H1 (cell line): ENCODE results near the gene SH3RF2. TPM values are rescaled to one million over a fixed set of nuclear protein-coding genes. Genes with fewer than 3 reads are reported as not detected.

Experiments
- CBX8 ChIP-seq: fragments of 300-800, 300-1000 bp; sonication (generic); IDR thresholded peaks from 2 replicates; pipeline ENCODE4 v1.7.1; 2016; ENCODE audit warnings: low read depth, low read length, borderline replicate concordance
- CEBPB ChIP-seq: IDR thresholded peaks from 2 replicates; pipeline ENCODE4 v1.6.1; 2012; ENCODE audit warnings: low read depth, low read length
- NRF1 ChIP-seq: IDR thresholded peaks from 2 replicates; pipeline ENCODE4 v1.6.1; 2011; ENCODE audit warnings: mild to moderate bottlenecking, low read depth, low read length, improper control_type of control experiment
- POLR2A ChIP-seq, 2 experiments: IDR thresholded peaks; 1 replicate in 1 of 2; 2 replicates in 1 of 2; pipeline ENCODE4 v1.6.1; 2011; ENCODE audit warnings: low read depth in 2 of 2, low read length in 2 of 2, mild to moderate bottlenecking in 2 of 2; ENCODE audit errors: control extremely low read depth in 1 of 2
- RAD21 ChIP-seq, 2 experiments: IDR thresholded peaks in 1 of 2; conservative IDR thresholded peaks in 1 of 2; 2 replicates each; pipeline ENCODE4 v1.6.1; 2011; ENCODE audit warnings: low read depth in 2 of 2, low read length in 2 of 2, improper control_type of control experiment in 1 of 2, inconsistent platforms in 1 of 2, mild to moderate bottlenecking in 1 of 2, moderate library complexity in 1 of 2
- SAP30 ChIP-seq: fragments of 300-600 bp; sonication (generic); IDR thresholded peaks from 2 replicates; pipeline ENCODE4 v1.7.1; 2012; ENCODE audit warnings: low read length, moderate library complexity, mild to moderate bottlenecking, inconsistent platforms; ENCODE audit not compliant: insufficient read depth, insufficient replicate concordance
- SIX5 ChIP-seq: IDR thresholded peaks from 2 replicates; pipeline ENCODE4 v1.6.1; 2011; ENCODE audit warnings: mild to moderate bottlenecking, low read depth, low read length
- TBP ChIP-seq: IDR thresholded peaks from 2 replicates; pipeline ENCODE4 v1.6.1; 2011; ENCODE audit warnings: low read depth, low read length, improper control_type of control experiment
- TCF12 ChIP-seq: IDR thresholded peaks from 2 replicates; pipeline ENCODE4 v1.6.1; 2011; ENCODE audit warnings: low read depth, mild to moderate bottlenecking, low read length
- YY1 ChIP-seq: IDR thresholded peaks from 2 replicates; pipeline ENCODE4 v1.6.1; 2011; ENCODE audit warnings: low read depth, mild to moderate bottlenecking, low read length
- polyA plus RNA-seq, 7 experiments: library from polyadenylated mRNA; depleted of rRNA in 3 of 7; stranded (reverse) in 5 of 7; unstranded in 2 of 7; fragments of >200 nt in 5 of 7; fragments of 200-250 nt in 2 of 7; gene quantifications; 1 replicate in 5 of 7; 2 replicates in 1 of 7; 4 replicates in 1 of 7; pipeline versions ENCODE4 v1.2.1 to v1.2.3, GENCODE V29; 2011 to 2013; ENCODE audit warnings: missing spikeins in 2 of 7, mixed read lengths in 2 of 7
- total RNA-seq: library from RNA; stranded (reverse); fragmentation: NEBNext Ultra II Directional; extraction: Animal tissue kit (Norgen Biotek cat#: 25700); gene quantifications from 2 replicates; pipeline ENCODE4 v1.2.1, GENCODE V29; 2021
- TF ChIP-seq, protein P1 (sequence below): fragments of 300-600 bp; sonication (generic); IDR thresholded peaks from 2 replicates; pipeline ENCODE4 v1.7.1; 2012; ENCODE audit warnings: low read length, moderate library complexity, mild to moderate bottlenecking, inconsistent platforms; ENCODE audit not compliant: insufficient replicate concordance

SH3RF2 gene
- total and polyA plus RNA-seq, 2 of the 8 experiments (the other 6 are each of a cell fraction or from before 2014, with no cell fraction given), result 0.80 to 0.95 TPM

- TF ChIP-seq, protein P1, sequence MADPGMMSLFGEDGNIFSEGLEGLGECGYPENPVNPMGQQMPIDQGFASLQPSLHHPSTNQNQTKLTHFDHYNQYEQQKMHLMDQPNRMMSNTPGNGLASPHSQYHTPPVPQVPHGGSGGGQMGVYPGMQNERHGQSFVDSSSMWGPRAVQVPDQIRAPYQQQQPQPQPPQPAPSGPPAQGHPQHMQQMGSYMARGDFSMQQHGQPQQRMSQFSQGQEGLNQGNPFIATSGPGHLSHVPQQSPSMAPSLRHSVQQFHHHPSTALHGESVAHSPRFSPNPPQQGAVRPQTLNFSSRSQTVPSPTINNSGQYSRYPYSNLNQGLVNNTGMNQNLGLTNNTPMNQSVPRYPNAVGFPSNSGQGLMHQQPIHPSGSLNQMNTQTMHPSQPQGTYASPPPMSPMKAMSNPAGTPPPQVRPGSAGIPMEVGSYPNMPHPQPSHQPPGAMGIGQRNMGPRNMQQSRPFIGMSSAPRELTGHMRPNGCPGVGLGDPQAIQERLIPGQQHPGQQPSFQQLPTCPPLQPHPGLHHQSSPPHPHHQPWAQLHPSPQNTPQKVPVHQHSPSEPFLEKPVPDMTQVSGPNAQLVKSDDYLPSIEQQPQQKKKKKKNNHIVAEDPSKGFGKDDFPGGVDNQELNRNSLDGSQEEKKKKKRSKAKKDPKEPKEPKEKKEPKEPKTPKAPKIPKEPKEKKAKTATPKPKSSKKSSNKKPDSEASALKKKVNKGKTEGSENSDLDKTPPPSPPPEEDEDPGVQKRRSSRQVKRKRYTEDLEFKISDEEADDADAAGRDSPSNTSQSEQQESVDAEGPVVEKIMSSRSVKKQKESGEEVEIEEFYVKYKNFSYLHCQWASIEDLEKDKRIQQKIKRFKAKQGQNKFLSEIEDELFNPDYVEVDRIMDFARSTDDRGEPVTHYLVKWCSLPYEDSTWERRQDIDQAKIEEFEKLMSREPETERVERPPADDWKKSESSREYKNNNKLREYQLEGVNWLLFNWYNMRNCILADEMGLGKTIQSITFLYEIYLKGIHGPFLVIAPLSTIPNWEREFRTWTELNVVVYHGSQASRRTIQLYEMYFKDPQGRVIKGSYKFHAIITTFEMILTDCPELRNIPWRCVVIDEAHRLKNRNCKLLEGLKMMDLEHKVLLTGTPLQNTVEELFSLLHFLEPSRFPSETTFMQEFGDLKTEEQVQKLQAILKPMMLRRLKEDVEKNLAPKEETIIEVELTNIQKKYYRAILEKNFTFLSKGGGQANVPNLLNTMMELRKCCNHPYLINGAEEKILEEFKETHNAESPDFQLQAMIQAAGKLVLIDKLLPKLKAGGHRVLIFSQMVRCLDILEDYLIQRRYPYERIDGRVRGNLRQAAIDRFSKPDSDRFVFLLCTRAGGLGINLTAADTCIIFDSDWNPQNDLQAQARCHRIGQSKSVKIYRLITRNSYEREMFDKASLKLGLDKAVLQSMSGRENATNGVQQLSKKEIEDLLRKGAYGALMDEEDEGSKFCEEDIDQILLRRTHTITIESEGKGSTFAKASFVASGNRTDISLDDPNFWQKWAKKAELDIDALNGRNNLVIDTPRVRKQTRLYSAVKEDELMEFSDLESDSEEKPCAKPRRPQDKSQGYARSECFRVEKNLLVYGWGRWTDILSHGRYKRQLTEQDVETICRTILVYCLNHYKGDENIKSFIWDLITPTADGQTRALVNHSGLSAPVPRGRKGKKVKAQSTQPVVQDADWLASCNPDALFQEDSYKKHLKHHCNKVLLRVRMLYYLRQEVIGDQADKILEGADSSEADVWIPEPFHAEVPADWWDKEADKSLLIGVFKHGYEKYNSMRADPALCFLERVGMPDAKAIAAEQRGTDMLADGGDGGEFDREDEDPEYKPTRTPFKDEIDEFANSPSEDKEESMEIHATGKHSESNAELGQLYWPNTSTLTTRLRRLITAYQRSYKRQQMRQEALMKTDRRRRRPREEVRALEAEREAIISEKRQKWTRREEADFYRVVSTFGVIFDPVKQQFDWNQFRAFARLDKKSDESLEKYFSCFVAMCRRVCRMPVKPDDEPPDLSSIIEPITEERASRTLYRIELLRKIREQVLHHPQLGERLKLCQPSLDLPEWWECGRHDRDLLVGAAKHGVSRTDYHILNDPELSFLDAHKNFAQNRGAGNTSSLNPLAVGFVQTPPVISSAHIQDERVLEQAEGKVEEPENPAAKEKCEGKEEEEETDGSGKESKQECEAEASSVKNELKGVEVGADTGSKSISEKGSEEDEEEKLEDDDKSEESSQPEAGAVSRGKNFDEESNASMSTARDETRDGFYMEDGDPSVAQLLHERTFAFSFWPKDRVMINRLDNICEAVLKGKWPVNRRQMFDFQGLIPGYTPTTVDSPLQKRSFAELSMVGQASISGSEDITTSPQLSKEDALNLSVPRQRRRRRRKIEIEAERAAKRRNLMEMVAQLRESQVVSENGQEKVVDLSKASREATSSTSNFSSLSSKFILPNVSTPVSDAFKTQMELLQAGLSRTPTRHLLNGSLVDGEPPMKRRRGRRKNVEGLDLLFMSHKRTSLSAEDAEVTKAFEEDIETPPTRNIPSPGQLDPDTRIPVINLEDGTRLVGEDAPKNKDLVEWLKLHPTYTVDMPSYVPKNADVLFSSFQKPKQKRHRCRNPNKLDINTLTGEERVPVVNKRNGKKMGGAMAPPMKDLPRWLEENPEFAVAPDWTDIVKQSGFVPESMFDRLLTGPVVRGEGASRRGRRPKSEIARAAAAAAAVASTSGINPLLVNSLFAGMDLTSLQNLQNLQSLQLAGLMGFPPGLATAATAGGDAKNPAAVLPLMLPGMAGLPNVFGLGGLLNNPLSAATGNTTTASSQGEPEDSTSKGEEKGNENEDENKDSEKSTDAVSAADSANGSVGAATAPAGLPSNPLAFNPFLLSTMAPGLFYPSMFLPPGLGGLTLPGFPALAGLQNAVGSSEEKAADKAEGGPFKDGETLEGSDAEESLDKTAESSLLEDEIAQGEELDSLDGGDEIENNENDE, result no peak
- no peak for TF ChIP-seq CEBPB
- no peak for TF ChIP-seq CBX8
- TF ChIP-seq SIX5, result no peak
- no peak for TF ChIP-seq RAD21 (IDR thresholded peaks at IDR 0.05 in 1 of 2, conservative IDR thresholded peaks at IDR 0.05 in 1 of 2; ENCODE audit: low read depth in 2 of 2, low read length in 2 of 2)
- TF ChIP-seq SAP30, result no peak
- TF ChIP-seq TCF12, result no peak
- no peak for TF ChIP-seq NRF1
- TF ChIP-seq TBP, result no peak
- no peak for TF ChIP-seq YY1
- TF ChIP-seq POLR2A (IDR thresholded peaks at IDR 0.05; ENCODE audit: control extremely low read depth in 1 of 2, low read depth in 2 of 2, low read length in 2 of 2), result no peak; a peak in 1 of 3 replicates
Measured at GRCh38 chr5:146111409-146111808, 175.0 kb downstream of the SH3RF2 start (continued).
